NCI-H226 (cell line): Measurements from ENCODE around the gene KMT2C.
A peak's percentile ranks its signal among the peaks of the same experiment; 100 is the strongest.
"Not testable (repeated sequence)": the region's sequence is repeated elsewhere in the genome, so short reads cannot be mapped to it uniquely, and the experiment has no call there.

ENCODE experiments used
- DNase-seq: peaks from one replicate; pipeline ENCODE4 v3.0.0-alpha.2; 2015

The KMT2C gene

DNA sequence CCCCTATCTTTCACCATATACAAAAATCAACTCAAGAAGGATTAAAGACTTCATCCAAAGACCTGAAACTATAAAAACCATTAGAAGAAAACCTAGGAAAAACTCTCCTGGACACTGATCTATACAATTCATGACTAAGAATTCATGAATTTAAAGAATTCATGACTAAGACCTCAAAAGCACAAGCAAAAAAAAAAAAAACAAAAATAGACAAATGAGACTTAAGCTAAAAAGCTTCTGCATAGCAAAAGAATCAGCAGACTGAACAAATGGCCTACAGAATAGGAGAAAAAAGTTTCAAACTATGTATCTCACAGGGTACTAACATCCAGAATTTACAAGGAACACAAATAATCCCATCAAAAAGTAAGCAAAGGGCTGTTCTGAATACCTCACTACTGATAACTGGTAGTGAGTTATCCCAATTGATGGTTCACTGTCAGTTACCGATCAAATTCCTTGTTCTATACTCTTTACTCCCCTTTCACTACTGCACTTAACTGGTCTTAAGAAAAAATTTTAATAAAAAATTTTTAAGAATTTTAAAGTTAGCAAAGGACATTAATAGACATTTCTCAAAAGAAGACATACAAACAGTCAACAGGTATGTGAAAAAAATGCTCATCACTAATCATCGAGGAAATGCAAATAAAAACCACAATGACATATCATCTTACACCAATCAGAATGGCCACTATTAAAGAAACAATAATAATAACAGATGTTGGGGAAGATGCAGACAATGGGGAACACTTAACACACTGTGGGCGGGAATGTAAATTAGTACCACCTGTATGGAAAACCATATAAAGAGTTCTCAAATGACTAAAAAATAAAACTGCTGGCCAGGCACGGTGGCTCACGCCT, 33.2 kb downstream of the KMT2C start:
- peak; percentile 36 for DNase-seq

DNA sequence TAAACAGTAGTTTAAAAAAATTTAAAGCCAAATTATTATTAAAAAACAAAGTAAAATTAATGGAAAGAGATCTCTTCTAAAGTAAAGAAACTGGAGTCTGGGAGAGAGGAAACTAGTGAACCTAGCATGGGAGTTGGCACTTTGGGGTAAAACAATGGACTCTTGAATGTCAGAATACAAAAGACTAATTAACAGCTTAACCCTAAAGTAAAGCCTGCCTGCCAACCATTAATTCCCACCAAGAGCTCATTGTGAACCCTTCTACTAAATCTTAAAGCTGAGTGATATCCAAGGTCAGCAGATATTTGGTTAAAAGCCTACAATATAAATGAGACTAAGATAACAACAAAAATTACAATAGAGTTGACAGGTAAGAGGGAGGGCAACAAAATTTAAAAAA, 36.5 kb downstream of the KMT2C start:
- DNase-seq = no peak

- no peak for DNase-seq
Observed at GRCh38 chr7:152395112-152395511, 40.7 kb downstream of the KMT2C start.

DNA sequence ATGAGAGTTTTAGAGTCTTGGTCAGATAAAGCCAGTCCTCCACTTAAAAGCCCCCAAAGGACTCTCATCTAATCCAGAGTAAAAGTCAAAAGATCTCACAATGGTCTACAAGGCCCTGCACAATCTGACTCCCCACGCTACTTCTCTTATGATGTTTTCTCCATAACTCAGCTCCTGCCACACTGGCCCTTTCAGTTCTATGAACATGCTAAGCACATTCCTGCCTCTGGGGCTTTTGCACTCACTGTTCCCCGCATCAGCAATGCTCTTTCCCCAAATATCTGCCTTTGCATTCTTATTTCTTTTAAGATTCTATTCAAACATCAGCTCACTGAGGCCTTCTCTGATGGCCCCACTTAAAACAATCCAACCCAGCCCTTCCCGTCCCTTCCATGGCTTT, 41.6 kb downstream of the KMT2C start:
- peak; percentile 23 for DNase-seq

GRCh38 chr7:152392254-152392653, 43.5 kb downstream of the KMT2C start:
- DNase-seq = no peak

GRCh38 chr7:152386136-152386764, 49.6 kb downstream of the KMT2C start:
- not testable (repeated sequence) for DNase-seq

- not testable (repeated sequence) for DNase-seq
Observed at GRCh38 chr7:152384235-152385200, 51.3 kb downstream of the KMT2C start.

DNA sequence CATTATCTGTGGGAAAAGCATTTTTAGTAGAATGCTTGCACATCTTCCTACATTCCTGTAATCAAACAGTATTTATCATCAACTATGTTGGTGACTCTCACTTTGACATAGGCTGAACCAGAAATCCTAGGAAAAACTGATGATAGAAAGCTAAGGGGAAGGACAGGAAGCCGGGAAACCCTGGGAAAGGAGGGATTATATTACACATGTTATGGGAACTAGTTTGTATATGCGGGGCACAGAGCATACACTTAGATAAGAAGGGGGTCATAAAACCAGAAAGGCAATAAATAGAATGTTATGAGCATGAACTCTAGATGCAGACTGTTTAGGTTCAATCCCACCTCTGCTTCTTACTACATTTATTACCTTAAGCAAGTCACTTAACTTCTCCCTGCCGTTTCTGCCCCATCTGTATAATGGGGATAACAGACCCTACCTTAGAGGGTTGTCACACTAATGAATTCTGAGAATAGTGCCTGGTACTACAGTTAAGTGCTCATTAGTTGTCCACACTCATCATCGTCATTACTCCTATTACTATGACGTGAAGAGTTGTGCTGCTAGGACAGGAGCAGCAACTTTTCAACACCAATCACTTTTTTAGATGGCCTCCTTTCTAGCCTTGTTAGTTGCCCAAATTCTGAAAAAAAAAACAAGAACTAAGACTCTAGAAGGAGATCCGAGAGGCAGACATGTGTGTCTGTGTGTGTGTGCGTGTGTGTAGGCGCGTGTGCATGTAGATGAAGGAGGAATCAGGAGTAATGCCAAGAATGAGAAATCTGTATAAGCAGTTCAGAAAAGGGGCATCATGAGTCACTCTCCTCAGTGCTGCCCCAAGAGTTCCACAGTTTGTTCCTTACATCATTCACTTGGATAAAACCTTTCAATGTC, 52.2 kb downstream of the KMT2C start:
- DNase-seq = peak; percentile 90

DNA sequence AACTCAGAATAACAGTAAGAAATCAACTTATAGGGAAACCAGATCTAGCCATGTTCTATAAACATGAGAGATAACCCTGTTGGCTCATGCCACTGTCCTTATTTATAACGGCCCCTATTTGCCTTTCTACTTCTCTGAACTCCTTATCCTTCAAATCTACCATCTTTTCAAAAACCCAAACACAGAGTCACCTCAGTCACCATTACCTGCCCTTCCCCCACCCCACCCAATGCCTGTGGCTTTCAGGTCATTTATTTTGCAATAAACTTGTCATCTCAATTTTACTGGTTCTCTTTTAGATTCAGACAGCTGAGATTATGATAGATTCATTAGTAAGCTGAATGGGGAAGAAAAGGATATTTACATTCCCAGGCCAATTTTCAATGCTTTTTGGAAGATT, 53.6 kb downstream of the KMT2C start:
- no peak for DNase-seq

DNA sequence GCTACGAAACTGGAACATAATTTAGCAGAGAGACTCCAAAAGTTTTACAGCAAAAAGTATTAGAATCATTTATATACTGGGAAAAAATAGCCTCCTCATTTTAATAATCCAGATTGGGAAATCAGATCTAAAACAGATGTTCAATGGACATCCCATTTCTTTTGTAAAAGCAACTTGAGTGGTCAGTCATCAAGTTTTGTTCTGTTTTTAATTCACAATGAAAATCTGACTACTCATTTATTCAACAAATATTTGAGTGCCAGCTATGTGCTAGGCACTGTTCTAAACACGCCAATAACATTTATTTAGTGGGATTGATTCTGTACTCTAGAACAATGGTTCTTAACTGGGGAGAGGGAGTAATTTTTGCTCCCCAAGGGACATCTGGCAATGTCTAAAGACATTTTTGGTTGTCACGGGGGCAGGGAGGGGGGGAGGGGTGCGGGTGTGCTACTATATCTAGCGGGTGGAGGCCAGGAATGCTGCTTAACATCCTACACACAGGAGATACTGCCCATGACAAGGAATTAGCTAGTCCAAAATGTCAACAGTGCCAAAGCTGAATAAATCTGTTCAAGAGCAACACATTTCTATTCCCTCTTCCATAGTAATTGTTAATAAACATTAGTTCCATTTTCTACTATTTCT, 54.7 kb downstream of the KMT2C start:
- DNase-seq = not testable (repeated sequence)

GRCh38 chr7:152378497-152378896, 57.3 kb downstream of the KMT2C start:
- DNase-seq = not testable (repeated sequence)

DNA sequence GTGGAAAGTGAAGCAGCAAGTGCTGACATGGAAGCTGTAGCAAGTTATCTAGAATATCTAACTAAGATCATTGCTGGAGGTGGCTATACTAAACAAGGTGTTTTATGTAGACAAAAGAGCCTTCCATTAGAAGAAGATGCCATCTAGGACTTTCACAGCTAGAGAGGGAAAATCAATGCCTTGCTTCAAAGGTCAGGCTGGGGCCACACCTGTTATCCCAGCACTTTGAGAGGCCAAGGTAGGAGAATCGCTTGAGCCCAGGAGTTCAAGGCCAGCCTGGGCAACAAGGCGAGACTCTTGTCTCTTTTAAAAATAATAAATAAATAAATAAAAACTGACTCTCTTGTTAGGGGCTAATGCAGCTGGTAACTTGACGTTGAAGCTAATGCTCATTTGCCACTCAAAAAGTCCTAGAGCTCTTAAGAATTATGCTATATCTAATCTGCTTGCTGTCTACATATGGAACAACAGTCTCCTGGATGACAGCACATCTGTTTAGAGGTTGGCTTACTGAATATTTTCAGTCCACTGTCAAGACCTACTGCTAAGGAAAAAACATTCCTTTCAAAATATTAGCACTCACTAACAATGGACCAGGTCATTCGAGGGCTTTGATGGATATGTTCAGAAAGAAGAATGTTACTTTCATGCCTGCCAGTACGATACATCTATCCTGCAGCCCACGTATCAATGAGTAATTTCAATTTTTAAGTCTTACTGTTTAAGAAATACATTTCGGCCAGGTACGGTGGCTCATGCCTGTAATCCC, 58.9 kb downstream of the KMT2C start:
- DNase-seq = not testable (repeated sequence)

DNA sequence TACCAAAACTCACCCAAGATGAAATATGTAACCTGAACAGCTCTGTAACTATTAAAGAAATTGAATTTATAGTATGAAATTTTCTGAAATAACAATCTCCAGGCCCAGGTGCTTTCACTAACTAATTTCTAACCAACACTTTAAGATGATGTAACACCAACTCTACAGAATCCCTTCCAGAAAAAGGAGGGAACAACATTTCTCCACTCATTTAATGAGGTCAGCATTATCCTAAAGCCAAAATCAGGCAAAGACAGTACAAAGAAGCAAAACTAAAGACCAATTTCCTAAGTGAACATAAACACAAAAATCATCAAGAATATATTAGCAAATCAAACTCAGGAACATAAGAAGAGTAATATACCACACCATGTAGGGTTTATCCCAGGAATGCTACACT, 65.5 kb downstream of the KMT2C start:
- no peak for DNase-seq

- DNase-seq = no peak
Observed at GRCh38 chr7:152369518-152369917, 66.3 kb downstream of the KMT2C start.

- DNase-seq = no peak
Observed at GRCh38 chr7:152367170-152367569, 68.6 kb downstream of the KMT2C start.

DNA sequence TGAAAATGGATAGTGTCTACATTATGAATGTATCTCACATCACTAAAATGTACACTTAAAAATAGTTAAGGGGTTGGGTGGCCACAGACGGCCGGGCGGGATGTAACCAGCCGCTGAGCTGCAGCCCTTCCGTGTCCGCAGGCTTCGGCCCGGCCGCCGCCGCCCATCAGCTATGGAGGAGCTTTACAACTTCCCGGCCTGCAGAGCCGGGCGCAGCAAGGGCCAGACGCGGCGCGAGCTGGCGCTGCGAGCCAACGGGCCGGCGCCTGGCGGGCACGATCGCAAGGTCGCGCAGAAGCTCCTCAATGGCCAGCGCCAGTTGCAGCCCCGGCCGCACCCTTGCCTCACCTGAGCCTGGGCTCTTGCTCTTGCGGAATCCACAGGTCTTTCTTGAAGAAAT, 69.1 kb downstream of the KMT2C start:
- DNase-seq = no peak

DNA sequence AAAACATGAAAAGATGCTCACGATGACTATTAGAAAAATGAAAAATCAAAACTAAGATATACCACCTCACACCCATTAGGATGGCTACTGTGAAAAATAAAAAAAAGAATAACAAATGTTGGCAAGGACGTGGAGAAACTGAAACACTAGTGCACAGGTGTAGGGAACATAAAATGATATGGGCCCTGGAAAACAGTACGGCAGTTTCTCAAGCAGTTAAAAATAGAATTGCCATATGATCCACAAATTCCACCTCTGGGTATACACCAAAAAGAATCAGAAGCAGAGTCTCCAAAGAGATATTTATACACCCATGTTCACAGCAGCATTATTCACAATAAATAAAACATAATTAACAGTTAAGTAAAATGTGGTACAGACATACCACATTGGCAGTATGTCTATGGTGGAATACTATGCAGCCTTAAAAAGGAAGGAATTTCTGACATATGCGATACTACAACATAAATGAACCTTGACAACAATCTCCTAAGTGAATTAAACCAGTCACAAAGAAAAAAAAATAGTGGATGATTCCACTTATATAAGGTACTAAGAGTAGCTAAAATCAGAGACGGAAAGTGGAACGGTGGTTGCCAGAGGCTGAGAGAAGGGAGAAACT, 69.7 kb downstream of the KMT2C start:
- DNase-seq = no peak

- no peak for DNase-seq
Observed at GRCh38 chr7:152363798-152364197, 72.0 kb downstream of the KMT2C start.

GRCh38 chr7:152362128-152362926, 73.5 kb downstream of the KMT2C start:
- no peak for DNase-seq
